Esophagus squamous epithelium (tissue), 5 donors: ENCODE data around the gene PFKL. TPM values are rescaled to one million over a fixed set of nuclear protein-coding genes. Genes with fewer than 3 reads are reported as not detected.
A peak's percentile ranks its signal among the peaks of the same experiment; 100 is the strongest.

Experiments
- DNase-seq: peaks from one replicate; lab custom pipeline; 2025; lab: John Stamatoyannopoulos, UW
- H3K27ac ChIP-seq, 4 donors: fragments of 200-600 bp; sonication (generic); one replicate each; pipeline ENCODE4 v1.5.1; 2016 to 2019; ENCODE audit warnings: mild to moderate bottlenecking in 1 of 4
- H3K27me3 ChIP-seq, 4 donors: fragments of 200-600 bp; sonication (generic); 1 replicate in 3 of 4; 2 replicates in 1 of 4; pipeline versions ENCODE4 v1.5.1 to v1.6.0; 2017 to 2021; ENCODE audit warnings: antibody characterized with exemption in 1 of 4
- H3K36me3 ChIP-seq, 3 donors: fragments of 200-600 bp; sonication (generic); one replicate each; pipeline ENCODE4 v1.5.1; 2016 to 2019
- H3K4me1 ChIP-seq, 3 donors: fragments of 200-600 bp; sonication (generic); one replicate each; pipeline ENCODE4 v1.5.1; 2017 to 2019
- H3K4me3 ChIP-seq, 4 donors: fragments of 200-600 bp; sonication (generic); 1 replicate in 3 of 4; 2 replicates in 1 of 4; pipeline ENCODE4 v1.5.1; 2016 to 2019; ENCODE audit warnings: mild to moderate bottlenecking in 2 of 4, moderate library complexity in 1 of 4
- H3K9me3 ChIP-seq, 3 donors: fragments of 200-600 bp; sonication (generic); one replicate each; pipeline ENCODE4 v1.5.1; 2016 to 2019
- CTCF ChIP-seq, 6 experiments: fragments of 450-650 bp in 4 of 6; fragments of 200-600 bp in 2 of 6; sonication (generic) in 2 of 6; IDR thresholded peaks; one replicate each; pipeline ENCODE4 v1.5.1; 2016 to 2019; ENCODE audit warnings: antibody characterized with exemption in 6 of 6, mild to moderate bottlenecking in 4 of 6, moderate library complexity in 4 of 6
- POLR2A ChIP-seq, 4 donors: fragments of 450-650 bp; IDR thresholded peaks; one replicate each; pipeline ENCODE4 v1.6.1; 2017; ENCODE audit warnings: antibody characterized with exemption in 4 of 4, mild to moderate bottlenecking in 4 of 4, moderate library complexity in 3 of 4
- WGBS, 2 donors: methylation state at CpG; one replicate each; pipeline ENCODE4 v1.1.5; 2018; 5-methylcytosine and 5-hydroxymethylcytosine counted together
- intact Hi-C: fragments of 100-400 bp; cut with DNase I; formaldehyde crosslinking; loops from one replicate; pipeline ENCODE4 v1.15.0; 2022
- total RNA-seq, 4 donors: library from RNA; depleted of rRNA; stranded (reverse); fragments of >200 nt; gene quantifications; one replicate each; pipeline ENCODE4 v1.1.0, GENCODE V29; 2016
- donor health status: DM: yes; HTN: yes; CAD: no.

Gene PFKL
- total RNA-seq, 4 donors from 2014 or later, result 81.3 to 135 (median 94.6) TPM

- Histone ChIP-seq H3K36me3 (no peaks in the 10 kb centered on the region), H3K9me3 (no peaks in the 10 kb centered on the region), H3K4me3 (peak within 1 kb of the TSS in 3 of 4 donors; percentile 5 to 46 (median 30)), H3K27me3 (peaks cover 0 to 75% (median 3%) of the 10 kb centered on the region in 4 donors), H3K27ac (no peak within 1 kb of the TSS), H3K4me1 (peaks cover 0 to 21% (median 5%) of the 10 kb centered on the region in 3 donors)
- no peak for DNase-seq
- intact Hi-C loops, result no loop called here
- WGBS, 2 donors, result 0% methylated on average over 7 of the region's 56 CpGs; no CpG with 5 or more reads in 1 of the 2 donors
- no peak for TF ChIP-seq CTCF (IDR thresholded peaks at IDR 0.05)
- TF ChIP-seq POLR2A (IDR thresholded peaks at IDR 0.05), result no peak
Measured at GRCh38 chr21:44285138-44285992, 14.5 kb upstream of the PFKL start, which contains the start of gene AIRE. AIRE (plus strand) TSS chr21:44285876; CDS start chr21:44286007, 131 bp downstream.

GRCh38 chr21:44286086-44286715 lies 13.7 kb upstream of the PFKL start:
- Histone ChIP-seq H3K4me3 (peak overlapping the region in 2 of 4 donors; percentile 30 to 46), H3K27ac (no peak overlapping the region), H3K4me1 (peaks cover 0 to 21% (median 5%) of the 10 kb centered on the region in 3 donors), H3K36me3 (no peaks in the 10 kb centered on the region), H3K9me3 (no peaks in the 10 kb centered on the region), H3K27me3 (peaks cover 0 to 81% (median 3%) of the 10 kb centered on the region in 4 donors)
- no peak for DNase-seq
- WGBS, 2 donors, result 50% methylated on average over 1 of the region's 21 CpGs; no CpG with 5 or more reads in 1 of the 2 donors
- TF ChIP-seq POLR2A (IDR thresholded peaks at IDR 0.05) (no peak), CTCF (IDR thresholded peaks at IDR 0.05) (no peak)
- intact Hi-C loops, result no loop called here

DNA sequence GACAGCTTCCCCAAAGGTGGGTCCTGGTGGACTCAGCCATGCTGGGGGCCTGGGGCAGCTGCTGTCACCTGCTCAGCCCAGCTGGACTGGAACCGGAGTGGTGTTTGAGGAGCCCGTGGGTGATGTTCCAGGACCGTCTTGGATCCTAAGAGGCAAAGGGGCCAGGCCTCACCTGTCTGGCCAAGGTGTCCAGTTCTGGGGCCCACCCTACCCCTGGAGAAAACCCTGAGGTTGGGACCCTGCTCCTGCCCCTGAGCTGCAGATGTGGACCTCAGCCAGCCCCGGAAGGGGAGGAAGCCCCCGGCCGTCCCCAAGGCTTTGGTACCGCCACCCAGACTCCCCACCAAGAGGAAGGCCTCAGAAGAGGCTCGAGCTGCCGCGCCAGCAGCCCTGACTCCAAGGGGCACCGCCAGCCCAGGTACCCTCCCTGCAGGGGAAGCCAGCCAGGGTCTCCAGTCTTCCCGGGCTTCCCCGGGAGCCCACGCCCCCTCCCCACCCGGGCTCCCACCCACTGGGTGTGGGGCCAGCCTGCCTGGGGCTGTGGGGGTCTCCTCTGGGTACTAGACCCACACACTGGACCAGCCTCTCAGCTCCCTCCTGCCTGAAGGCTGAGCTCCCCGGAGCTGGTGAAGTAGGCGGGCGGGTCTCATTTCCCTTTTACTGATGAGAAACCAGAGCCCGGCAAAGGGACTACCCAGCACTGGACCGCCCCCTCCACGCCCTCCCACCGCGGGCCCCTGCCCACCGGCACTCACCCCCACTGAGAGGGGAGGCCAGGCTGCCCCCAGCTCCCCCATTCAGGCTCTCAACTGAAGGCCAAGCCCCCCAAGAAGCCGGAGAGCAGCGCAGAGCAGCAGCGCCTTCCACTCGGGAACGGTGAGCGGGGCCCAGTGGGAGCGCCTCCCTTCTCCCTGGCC lies 12.9 kb upstream of the PFKL start:
- Histone ChIP-seq H3K9me3 (no peaks in the 10 kb centered on the region), H3K27ac (no peak overlapping the region), H3K36me3 (no peaks in the 10 kb centered on the region), H3K4me1 (peaks cover 0 to 21% (median 5%) of the 10 kb centered on the region in 3 donors), H3K27me3 (peaks cover 0 to 82% (median 3%) of the 10 kb centered on the region in 4 donors), H3K4me3 (no peak overlapping the region)
- no peak for DNase-seq
- TF ChIP-seq POLR2A (IDR thresholded peaks at IDR 0.05) (no peak), CTCF (IDR thresholded peaks at IDR 0.05) (no peak)
- intact Hi-C loops, result no loop called here
- WGBS, 2 donors, result 83% methylated on average over 3 of the region's 31 CpGs; no CpG with 5 or more reads in 1 of the 2 donors

GRCh38 chr21:44288251-44289110 lies 11.4 kb upstream of the PFKL start:
- Histone ChIP-seq H3K36me3 (no peaks in the 10 kb centered on the region), H3K4me3 (no peak overlapping the region), H3K4me1 (peaks cover 0 to 17% (median 5%) of the 10 kb centered on the region in 3 donors), H3K27me3 (peaks cover 0 to 90% (median 3%) of the 10 kb centered on the region in 4 donors), H3K9me3 (no peaks in the 10 kb centered on the region), H3K27ac (no peak overlapping the region)
- no peak for DNase-seq
- 79% methylated on average over 3 of the region's 23 CpGs; no CpG with 5 or more reads in 1 of the 2 donors for WGBS, 2 donors
- intact Hi-C loops, result no loop called here
- no peak for TF ChIP-seq POLR2A (IDR thresholded peaks at IDR 0.05)
- TF ChIP-seq CTCF (IDR thresholded peaks at IDR 0.05), result no peak
